HEK293T (cell line): ENCODE results near the gene PDZD8.

Source experiments
- FOXA1 ChIP-seq: fragments of 450-650 bp; IDR thresholded peaks from 2 replicates; pipeline ENCODE4 v1.6.1; 2016; ENCODE audit warnings: mild to moderate bottlenecking
- FOXM1 ChIP-seq: fragments of 450-650 bp; IDR thresholded peaks from 2 replicates; pipeline ENCODE4 v1.6.1; 2017; ENCODE audit warnings: mild to moderate bottlenecking, borderline replicate concordance
- L3MBTL2 ChIP-seq: fragments of 450-650 bp; conservative IDR thresholded peaks from 2 replicates; pipeline ENCODE4 v1.6.1; 2016; ENCODE audit warnings: mild to moderate bottlenecking
- NFRKB ChIP-seq: fragments of 450-650 bp; IDR thresholded peaks from 2 replicates; pipeline ENCODE4 v1.6.1; 2016; ENCODE audit warnings: mild to moderate bottlenecking, moderate library complexity
- SP1 ChIP-seq: fragments of 450-650 bp; IDR thresholded peaks from 2 replicates; pipeline ENCODE4 v1.6.1; 2017
- TARDBP ChIP-seq: fragments of 450-650 bp; IDR thresholded peaks from 2 replicates; pipeline ENCODE4 v1.6.1; 2016
- ZNF384 ChIP-seq: fragments of 450-650 bp; IDR thresholded peaks from 2 replicates; pipeline ENCODE4 v1.6.1; 2016

- TF ChIP-seq L3MBTL2: no peak
- no peak for TF ChIP-seq TARDBP
- no peak for TF ChIP-seq FOXA1
- TF ChIP-seq ZNF384: no peak
- no peak for TF ChIP-seq NFRKB
- TF ChIP-seq SP1: no peak
- TF ChIP-seq FOXM1: no peak
Observed at GRCh38 chr10:117334066-117334465, 41.2 kb downstream of the PDZD8 start.
